Measurements from ENCODE around the gene GPR61.

Gene GPR61

GRCh38 chr1:109546311-109547109 is 6.8 kb downstream of the GPR61 start:
- peak overlapping the region; percentile 52 for H2BK120ac ChIP-seq (ENCODE audit: low read depth, low read length)
- H3K79me1 ChIP-seq (replicated peaks; ENCODE audit: low read length, poor library complexity, severe bottlenecking) = peaks cover 1% of the 10 kb centered on the region
- no peaks in the 10 kb centered on the region for H3K36me3 ChIP-seq (ENCODE audit: control insufficient read depth in 1 of 2, insufficient read depth in 2 of 2, low read depth in 1 of 2, low read length in 2 of 2)
- no peak overlapping the region for H3K23ac ChIP-seq (ENCODE audit: low read length in 2 of 2)
- no peak overlapping the region for H2BK15ac ChIP-seq (ENCODE audit: low read depth, poor library complexity, severe bottlenecking)
- no peak overlapping the region for H3K18ac ChIP-seq (ENCODE audit: low read depth in 1 of 2, low read length in 2 of 2)
- peak overlapping the region; percentile 57 to 73 for H3K4ac ChIP-seq (ENCODE audit: low read depth in 1 of 2, low read length in 2 of 2)
- peaks cover 8 to 17% of the 10 kb centered on the region in 2 experiments for H3K27me3 ChIP-seq (ENCODE audit: control insufficient read depth in 1 of 2, insufficient read depth in 1 of 2, low read length in 2 of 2)
- peak overlapping the region; percentile 64 for H3K27ac ChIP-seq (ENCODE audit: low read length, poor library complexity, severe bottlenecking)
- DNase-seq = peak; percentile 90
- peak overlapping the region in 1 of 2 experiments; percentile 92 for H3K4me3 ChIP-seq (ENCODE audit: insufficient read depth in 1 of 2, low read depth in 1 of 2, low read length in 2 of 2)
- WGBS = 71% methylated on average over 3 of the region's 5 CpGs
- H2BK5ac ChIP-seq (ENCODE audit: low read depth, low read length, poor library complexity, severe bottlenecking) = peak overlapping the region; percentile 69
- peak overlapping the region; percentile 89 for H4K8ac ChIP-seq (ENCODE audit: low read length)
- no peak overlapping the region for H2AFZ ChIP-seq (ENCODE audit: low read depth, low read length)
- peak overlapping the region; percentile 15 for H2AK5ac ChIP-seq (ENCODE audit: low read length, severe bottlenecking)
- peak overlapping the region; percentile 99 for H3K9ac ChIP-seq (ENCODE audit: low read length)
- no peak overlapping the region for H2BK12ac ChIP-seq (ENCODE audit: low read length in 2 of 2)
- peak overlapping the region; percentile 28 for H3K4me2 ChIP-seq (ENCODE audit: low read length, poor library complexity, severe bottlenecking)
- no peaks in the 10 kb centered on the region for H3K9me3 ChIP-seq (ENCODE audit: control insufficient read depth, low read length)
- H3K14ac ChIP-seq (ENCODE audit: low read length in 2 of 2) = no peak overlapping the region
- H3K4me1 ChIP-seq (ENCODE audit: control insufficient read depth, insufficient read depth, low read depth, low read length) = no peaks in the 10 kb centered on the region
- peak overlapping the region; percentile 45 for H4K91ac ChIP-seq (ENCODE audit: low read length)

- 20% methylated on average over 22 of the region's 22 CpGs for WGBS
- H3K27ac ChIP-seq (ENCODE audit: low read length, poor library complexity, severe bottlenecking) = peak overlapping the region; percentile 87
Measured at GRCh38 chr1:109547463-109548320, 8.0 kb downstream of the GPR61 start.

GRCh38 chr1:109548321-109549267 is 8.9 kb downstream of the GPR61 start, which contains the start of gene GNAI3:
GNAI3 (plus strand) TSS chr1:109548615; CDS start chr1:109548721, 106 bp downstream.
- H3K27ac ChIP-seq (ENCODE audit: low read length, poor library complexity, severe bottlenecking) = peak within 1 kb of the TSS; percentile 87
- peak within 1 kb of the TSS; percentile 90 to 92 for H3K4me3 ChIP-seq (ENCODE audit: insufficient read depth in 1 of 2, low read depth in 1 of 2, low read length in 2 of 2)
- peak within 1 kb of the TSS; percentile 93 to 98 for H3K4ac ChIP-seq (ENCODE audit: low read depth in 1 of 2, low read length in 2 of 2)
- H2BK5ac ChIP-seq (ENCODE audit: low read depth, low read length, poor library complexity, severe bottlenecking) = peak within 1 kb of the TSS; percentile 78
- H3K9me3 ChIP-seq (ENCODE audit: control insufficient read depth, low read length) = no peaks in the 10 kb centered on the region
- H4K8ac ChIP-seq (ENCODE audit: low read length) = peak within 1 kb of the TSS; percentile 88
- peak within 1 kb of the TSS; percentile 91 for H4K91ac ChIP-seq (ENCODE audit: low read length)
- no peaks in the 10 kb centered on the region for H3K36me3 ChIP-seq (ENCODE audit: control insufficient read depth in 1 of 2, insufficient read depth in 2 of 2, low read depth in 1 of 2, low read length in 2 of 2)
- H3K14ac ChIP-seq (ENCODE audit: low read length in 2 of 2) = peak within 1 kb of the TSS; percentile 81 to 93
- H3K18ac ChIP-seq (ENCODE audit: low read depth in 1 of 2, low read length in 2 of 2) = peak within 1 kb of the TSS; percentile 68 to 100
- H2BK12ac ChIP-seq (ENCODE audit: low read length in 2 of 2) = peak within 1 kb of the TSS in 1 of 2 experiments; percentile 79
- H2BK120ac ChIP-seq (ENCODE audit: low read depth, low read length) = peak within 1 kb of the TSS; percentile 89
- H2BK15ac ChIP-seq (ENCODE audit: low read depth, poor library complexity, severe bottlenecking) = peak within 1 kb of the TSS; percentile 82
- no peaks in the 10 kb centered on the region for H3K4me1 ChIP-seq (ENCODE audit: control insufficient read depth, insufficient read depth, low read depth, low read length)
- under 1% methylated on average over 68 of the region's 68 CpGs for WGBS
- H2AK5ac ChIP-seq (ENCODE audit: low read length, severe bottlenecking) = peak within 1 kb of the TSS; percentile 50
- H2AFZ ChIP-seq (ENCODE audit: low read depth, low read length) = peak within 1 kb of the TSS; percentile 92
- peaks cover 3 to 9% of the 10 kb centered on the region in 2 experiments for H3K27me3 ChIP-seq (ENCODE audit: control insufficient read depth in 1 of 2, insufficient read depth in 1 of 2, low read length in 2 of 2)
- H3K9ac ChIP-seq (ENCODE audit: low read length) = peak within 1 kb of the TSS; percentile 99
- peak within 1 kb of the TSS; percentile 70 to 96 for H3K23ac ChIP-seq (ENCODE audit: low read length in 2 of 2)
- peak within 1 kb of the TSS; percentile 81 for H3K4me2 ChIP-seq (ENCODE audit: low read length, poor library complexity, severe bottlenecking)
- peak; percentile 98 for DNase-seq
- H3K79me1 ChIP-seq (replicated peaks; ENCODE audit: low read length, poor library complexity, severe bottlenecking) = peaks cover 1% of the 10 kb centered on the region

More at GRCh38 chr1:109547463-109548320, 8.0 kb downstream of the GPR61 start:
- Histone ChIP-seq H2BK5ac (ENCODE audit: low read depth, low read length, poor library complexity, severe bottlenecking) (peak overlapping the region; percentile 78), H3K36me3 (ENCODE audit: control insufficient read depth in 1 of 2, insufficient read depth in 2 of 2, low read depth in 1 of 2, low read length in 2 of 2) (no peaks in the 10 kb centered on the region), H3K18ac (ENCODE audit: low read depth in 1 of 2, low read length in 2 of 2) (peak overlapping the region; percentile 58 to 77), H3K4me3 (ENCODE audit: insufficient read depth in 1 of 2, low read depth in 1 of 2, low read length in 2 of 2) (peak overlapping the region; percentile 90 to 92), H3K4me2 (ENCODE audit: low read length, poor library complexity, severe bottlenecking) (peak overlapping the region; percentile 81), H2BK15ac (ENCODE audit: low read depth, poor library complexity, severe bottlenecking) (no peak overlapping the region), H4K91ac (ENCODE audit: low read length) (peak overlapping the region; percentile 57), H3K23ac (ENCODE audit: low read length in 2 of 2) (no peak overlapping the region), H3K14ac (ENCODE audit: low read length in 2 of 2) (peak overlapping the region in 1 of 2 experiments; percentile 81), H3K9ac (ENCODE audit: low read length) (peak overlapping the region; percentile 99), H3K4me1 (ENCODE audit: control insufficient read depth, insufficient read depth, low read depth, low read length) (no peaks in the 10 kb centered on the region), H2BK12ac (ENCODE audit: low read length in 2 of 2) (peak overlapping the region in 1 of 2 experiments; percentile 52), H2BK120ac (ENCODE audit: low read depth, low read length) (no peak overlapping the region), H2AFZ (ENCODE audit: low read depth, low read length) (no peak overlapping the region), H2AK5ac (ENCODE audit: low read length, severe bottlenecking) (peak overlapping the region; percentile 50), H3K79me1 (replicated peaks; ENCODE audit: low read length, poor library complexity, severe bottlenecking) (peaks cover 1% of the 10 kb centered on the region), H3K9me3 (ENCODE audit: control insufficient read depth, low read length) (no peaks in the 10 kb centered on the region), H3K4ac (ENCODE audit: low read depth in 1 of 2, low read length in 2 of 2) (peak overlapping the region in 1 of 2 experiments; percentile 93), H3K27me3 (ENCODE audit: control insufficient read depth in 1 of 2, insufficient read depth in 1 of 2, low read length in 2 of 2) (peaks cover 3 to 13% of the 10 kb centered on the region in 2 experiments), H4K8ac (ENCODE audit: low read length) (peak overlapping the region; percentile 45)
- peak; percentile 41 for DNase-seq

All from mesenchymal stem cell (in vitro differentiated cells and primary cell).